SW480 (cell line): ENCODE measurements around the gene BSN.
A peak's percentile ranks its signal among the peaks of the same experiment; 100 is the strongest.
"Not testable (repeated sequence)": the region's sequence is repeated elsewhere in the genome, so short reads cannot be mapped to it uniquely, and the experiment has no call there.

ENCODE experiments used
- DNase-seq: peaks from one replicate; pipeline ENCODE4 v3.0.0-alpha.2; 2016; ENCODE audit warnings: low spot score

BSN gene

GRCh38 chr3:49695350-49696015 is 141.2 kb downstream of the BSN start:
- not testable (repeated sequence) for DNase-seq

- DNase-seq, result no peak
Measured at GRCh38 chr3:49699281-49699979, 145.2 kb downstream of the BSN start.

GRCh38 chr3:49700014-49700413 is 145.7 kb downstream of the BSN start:
- no peak for DNase-seq

GRCh38 chr3:49700453-49701128 is 146.3 kb downstream of the BSN start:
- no peak for DNase-seq

GRCh38 chr3:49701388-49702077 is 147.3 kb downstream of the BSN start:
- DNase-seq, result no peak

DNA sequence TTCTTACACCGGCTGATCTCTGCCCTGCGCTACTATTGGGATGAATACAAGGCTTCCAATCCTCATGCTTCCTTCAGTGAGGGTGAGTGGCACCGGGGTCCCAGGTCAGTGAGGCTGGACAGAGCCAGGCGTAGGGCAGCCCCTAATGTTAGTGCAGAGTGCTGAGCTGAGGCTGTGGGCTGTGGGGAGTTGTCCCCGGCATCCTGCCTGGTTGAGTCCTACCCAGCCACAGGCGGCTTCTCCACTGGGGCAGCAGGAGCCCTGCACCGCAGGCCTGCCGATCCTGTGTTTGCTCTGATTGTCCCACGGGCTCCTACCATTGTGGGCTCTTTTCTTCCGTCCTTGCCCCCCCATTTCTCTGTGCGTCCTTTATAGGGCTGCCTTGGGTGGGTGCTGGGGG is 148.4 kb downstream of the BSN start:
- no peak for DNase-seq

DNA sequence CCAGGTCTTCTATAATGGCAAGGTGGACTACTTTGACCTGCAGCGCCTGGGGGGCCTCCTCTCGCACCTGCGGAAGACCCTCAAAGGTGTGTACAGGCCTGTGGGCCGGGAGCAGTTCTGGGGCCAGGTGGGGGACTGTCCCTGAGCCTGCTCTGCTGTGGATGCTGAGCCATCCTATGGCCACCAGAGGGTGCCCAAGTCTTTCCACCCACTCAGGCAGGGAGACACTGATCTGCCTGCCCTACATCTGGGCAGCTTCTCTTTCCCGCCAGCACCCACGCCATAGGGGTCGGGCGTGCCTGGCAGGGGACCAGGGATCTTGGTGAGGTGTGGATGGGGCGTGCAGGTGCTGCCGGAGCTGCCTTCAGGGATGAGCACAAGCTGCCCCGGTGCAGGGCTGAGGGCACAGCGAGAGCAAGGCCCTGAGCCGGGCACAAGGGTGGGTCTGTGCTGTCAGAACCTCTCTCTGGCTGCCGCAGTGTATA is 149.2 kb downstream of the BSN start:
- DNase-seq, result peak; percentile 66

DNA sequence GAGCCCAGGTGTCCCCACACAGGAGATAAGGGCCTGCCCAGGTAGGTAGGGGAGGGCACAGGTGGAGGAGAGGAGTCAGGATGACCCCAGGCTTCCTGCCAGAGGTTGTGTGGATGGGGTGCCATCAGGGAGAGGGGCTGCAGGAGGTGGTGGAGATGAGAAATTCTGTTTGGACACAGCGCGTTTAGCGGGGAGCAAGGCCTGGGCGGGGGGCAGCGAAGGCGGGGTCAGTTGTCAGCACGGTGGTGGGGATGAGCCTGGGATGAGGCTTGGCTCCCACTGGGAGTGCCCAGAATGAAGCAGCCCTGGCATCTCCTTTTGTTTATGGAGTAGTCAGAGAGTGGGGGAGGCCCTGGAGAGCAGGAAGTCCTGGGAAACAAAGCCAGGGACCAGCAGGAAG is 149.7 kb downstream of the BSN start:
- DNase-seq, result no peak

GRCh38 chr3:49704629-49705028 is 150.4 kb downstream of the BSN start:
- no peak for DNase-seq

- no peak for DNase-seq
Measured at GRCh38 chr3:49705390-49705960, 151.2 kb downstream of the BSN start.

DNA sequence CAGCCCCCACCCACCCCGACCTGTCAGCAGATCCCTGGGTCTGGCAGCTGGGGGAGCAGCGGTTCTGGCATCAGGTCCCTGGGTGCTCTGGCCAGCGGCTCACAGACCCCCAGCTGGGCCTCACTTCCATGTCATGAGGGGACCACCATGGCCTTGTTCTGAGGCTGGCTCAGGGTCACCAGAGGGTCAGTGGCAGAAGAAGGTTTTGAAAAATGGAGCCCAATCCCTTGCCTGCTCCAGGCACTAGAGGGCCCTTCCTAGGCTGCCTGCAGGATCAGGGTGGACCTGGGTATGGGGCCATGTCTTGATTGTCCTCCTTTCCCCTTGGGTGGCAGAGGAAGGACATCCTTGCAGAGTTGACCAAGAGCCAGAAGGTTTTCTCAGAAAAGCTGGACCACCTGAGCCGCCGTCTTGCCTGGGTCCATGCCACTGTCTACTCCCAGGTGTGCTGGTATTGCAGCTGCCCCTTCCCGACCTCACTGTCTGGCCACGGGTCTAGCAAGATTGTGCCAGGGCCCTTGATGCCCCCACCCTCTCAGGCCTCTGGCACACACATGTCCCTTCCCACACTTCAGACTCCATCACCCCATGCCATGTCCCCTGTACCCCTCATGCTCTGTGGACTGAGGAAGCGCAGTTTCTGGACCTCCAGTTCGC is 152.3 kb downstream of the BSN start:
- DNase-seq, result no peak

DNA sequence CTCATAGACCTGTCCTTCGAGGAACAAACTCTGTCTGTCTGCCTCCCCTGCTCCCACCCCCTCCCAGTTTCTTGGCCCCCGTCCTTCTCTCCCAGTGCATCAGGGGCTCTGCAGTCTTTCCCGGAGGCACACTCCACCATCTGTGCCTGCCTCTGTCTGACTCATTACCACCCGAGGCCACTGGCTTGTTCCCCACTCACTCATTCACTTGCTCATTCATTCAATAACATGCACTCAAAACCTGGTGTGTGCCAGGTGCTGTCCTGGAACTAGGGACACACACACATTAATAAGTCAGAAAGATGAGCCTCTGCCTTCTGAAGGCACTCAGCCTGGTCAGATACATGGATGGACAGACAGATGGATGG is 152.8 kb downstream of the BSN start:
- DNase-seq, result no peak

- no peak for DNase-seq
Measured at GRCh38 chr3:49709852-49710251, 155.6 kb downstream of the BSN start.

- no peak for DNase-seq
Measured at GRCh38 chr3:49711489-49711888, 157.2 kb downstream of the BSN start.

DNA sequence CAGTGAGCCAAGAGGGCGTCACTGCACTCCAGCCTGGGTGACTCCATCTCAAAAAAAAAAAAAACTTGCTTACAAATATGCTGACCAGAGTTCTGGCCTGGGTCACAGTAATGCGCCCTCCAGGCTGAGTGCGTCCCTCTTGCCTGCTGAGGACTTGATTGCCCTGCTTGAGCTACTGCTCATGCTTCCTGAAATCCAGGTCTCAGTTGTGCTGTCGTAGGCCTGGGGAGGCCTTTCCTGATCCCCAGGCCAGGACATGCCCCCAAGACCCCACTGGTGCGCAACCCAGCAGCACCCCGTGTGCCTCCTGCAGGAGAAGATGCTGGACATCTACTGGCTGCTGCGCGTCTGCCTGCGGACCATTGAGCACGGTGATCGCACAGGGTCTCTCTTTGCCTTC is 157.9 kb downstream of the BSN start:
- DNase-seq, result no peak

- DNase-seq, result no peak
Measured at GRCh38 chr3:49712631-49713317, 158.5 kb downstream of the BSN start.

DNA sequence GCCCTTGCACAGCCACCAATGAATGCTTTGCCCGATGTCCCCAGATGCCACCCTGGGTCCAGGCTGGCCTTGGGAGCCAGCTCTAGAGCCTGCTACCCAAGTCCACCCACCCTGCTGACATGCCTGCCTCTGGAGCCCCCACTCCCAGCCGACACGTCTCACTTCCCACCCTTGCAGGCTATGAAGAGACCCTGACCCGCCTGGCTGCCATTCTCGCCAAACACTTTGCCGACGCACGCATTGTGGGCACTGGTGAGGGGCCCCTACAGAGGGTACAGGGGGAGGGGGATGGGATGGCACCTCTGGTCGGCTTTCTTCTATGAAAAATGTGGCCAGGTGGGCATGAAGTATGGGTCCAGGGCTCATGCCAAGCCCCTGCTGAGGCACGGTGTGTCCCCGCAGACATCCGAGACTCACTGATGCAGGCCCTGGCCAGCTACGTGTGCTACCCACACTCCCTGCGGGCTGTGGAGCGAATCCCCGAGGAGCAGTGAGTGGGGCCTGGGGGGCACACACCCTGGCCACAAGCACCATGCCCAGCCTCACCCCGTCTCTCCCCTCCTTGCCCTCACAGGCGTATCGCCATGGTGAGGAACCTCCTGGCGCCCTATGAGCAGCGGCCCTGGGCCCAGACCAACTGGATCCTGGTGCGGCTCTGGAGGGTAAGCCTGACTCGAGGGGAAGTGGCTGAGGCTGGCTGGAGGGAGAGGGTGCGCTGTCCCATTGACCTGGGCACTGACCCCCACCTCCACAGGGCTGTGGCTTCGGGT is 159.2 kb downstream of the BSN start:
- DNase-seq, result no peak

DNA sequence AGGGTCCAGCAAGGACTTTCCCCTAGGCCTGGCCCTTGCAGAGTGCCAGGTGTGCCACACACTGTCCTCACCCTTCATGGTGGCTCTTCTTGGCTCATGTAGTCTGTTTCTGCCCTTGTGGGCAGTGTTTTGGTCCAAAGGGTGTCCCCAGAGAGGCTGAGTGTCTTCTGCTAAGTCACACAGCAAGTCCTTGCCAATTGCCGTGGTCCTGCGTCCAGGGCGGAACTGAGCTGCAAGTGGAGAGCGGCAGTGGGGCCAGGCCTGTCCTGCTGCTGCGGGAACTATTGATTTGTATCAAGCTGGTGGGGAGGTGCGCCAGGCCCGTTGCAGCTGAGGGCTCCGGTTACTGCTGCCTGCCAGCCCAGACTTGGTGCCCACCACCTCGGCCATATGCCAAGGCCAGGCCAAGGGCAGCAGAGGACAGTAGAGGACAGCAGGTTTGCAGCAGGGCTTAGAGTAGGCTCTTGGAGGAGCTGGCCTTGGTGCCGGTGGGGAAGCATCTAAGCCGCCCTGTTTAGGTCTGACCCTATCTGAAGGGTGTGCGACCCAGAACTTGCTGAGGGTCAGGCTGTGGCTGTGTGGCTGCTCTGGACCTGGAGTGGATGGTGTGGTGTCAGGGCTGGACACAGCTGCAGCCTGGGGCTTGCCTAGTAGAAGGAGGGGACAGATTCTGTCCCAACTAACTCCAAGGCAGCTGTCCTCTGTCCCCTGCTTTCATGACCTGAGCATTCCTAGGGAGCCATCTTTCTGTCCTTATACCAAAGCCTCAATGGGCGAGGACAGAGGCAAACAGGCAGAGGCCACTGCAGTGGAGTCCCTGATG is 160.7 kb downstream of the BSN start:
- no peak for DNase-seq

- no peak for DNase-seq
Measured at GRCh38 chr3:49715611-49716121, 161.4 kb downstream of the BSN start.
